ENCODE data around the gene KCNG1.
"Not testable (repeated sequence)": the region's sequence is repeated elsewhere in the genome, so short reads cannot be mapped to it uniquely, and the experiment has no call there.

Gene KCNG1

DNA sequence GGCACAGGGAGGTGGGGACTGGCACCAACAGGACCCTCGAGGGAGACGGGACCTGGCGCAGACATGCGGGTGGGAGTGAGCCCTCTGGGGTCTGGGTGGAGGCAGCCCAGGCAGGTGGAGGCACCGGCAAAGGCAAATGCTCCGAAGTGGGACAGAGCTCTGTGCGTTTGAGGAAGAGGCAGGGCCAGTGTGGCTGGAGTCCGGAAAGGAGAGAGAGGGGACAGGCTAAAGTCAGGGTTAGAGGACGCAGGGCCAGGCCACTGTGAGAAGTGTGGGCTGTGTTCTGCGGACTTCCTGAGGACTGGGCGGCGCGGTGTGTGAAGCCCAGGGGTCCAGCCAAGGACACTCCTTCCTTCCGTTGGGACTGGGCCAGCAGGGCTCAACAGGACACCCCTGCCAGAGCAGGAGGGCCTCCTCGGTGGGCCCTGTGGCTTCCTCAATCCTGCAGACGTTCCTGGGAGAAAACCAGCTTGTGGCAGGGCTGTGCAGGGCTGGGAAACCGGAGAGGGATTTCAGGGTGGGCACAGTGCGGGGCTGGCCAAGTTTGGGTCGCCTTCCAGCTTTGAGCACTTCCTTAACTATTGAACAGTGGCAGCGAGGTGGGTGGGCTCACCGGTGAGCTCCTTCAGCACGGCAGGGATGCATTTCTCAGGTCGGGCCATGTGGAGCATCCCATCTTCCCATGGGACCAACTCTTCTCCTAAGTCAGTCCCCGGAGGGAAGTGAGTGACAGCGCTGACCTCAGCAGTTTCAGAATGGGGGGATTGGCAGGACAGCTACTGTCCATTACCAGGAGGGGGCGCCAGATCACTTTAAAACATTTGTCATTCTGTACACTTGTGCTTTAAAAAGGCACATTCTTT lies 41.8 kb downstream of the KCNG1 start:
- DNase-seq: peak; percentile 64 to 79

- DNase-seq: peak; percentile 46 to 64
Measured at GRCh38 chr20:50980071-50980681, 42.7 kb downstream of the KCNG1 start.

- not testable (repeated sequence) for DNase-seq
Measured at GRCh38 chr20:50978533-50978932, 44.4 kb downstream of the KCNG1 start.

GRCh38 chr20:50977066-50978021 lies 45.6 kb downstream of the KCNG1 start:
- no peak for DNase-seq

DNA sequence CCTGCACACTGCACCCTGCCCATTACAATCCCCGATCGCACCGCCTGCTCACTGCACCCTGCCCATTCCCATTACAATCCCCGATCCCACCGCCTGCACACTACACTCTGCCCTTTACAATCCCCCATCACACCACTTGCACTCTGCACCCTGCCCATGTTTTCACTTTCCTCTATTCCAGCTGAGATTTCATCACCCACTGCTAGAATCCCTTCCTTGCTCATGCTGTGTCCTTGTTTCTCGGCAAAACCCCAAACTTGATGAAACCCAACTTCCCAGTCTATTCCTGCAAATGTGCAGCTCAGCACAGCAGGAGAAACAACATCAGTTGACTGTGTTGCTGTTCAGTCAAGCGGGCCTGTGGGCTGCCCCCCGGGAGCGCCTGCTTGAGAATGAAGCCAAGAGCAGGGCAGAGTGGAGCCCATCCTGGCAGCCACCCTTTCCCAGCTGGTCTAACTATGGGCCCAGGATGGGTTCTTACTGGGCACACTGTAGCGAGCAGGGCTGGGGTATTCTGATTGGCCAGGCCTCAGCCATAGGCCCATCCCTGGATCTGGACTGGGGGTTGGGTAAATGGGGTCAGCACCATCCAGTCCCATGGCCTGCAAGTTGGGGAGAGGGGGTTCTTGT lies 47.1 kb downstream of the KCNG1 start:
- no peak for DNase-seq

DNA sequence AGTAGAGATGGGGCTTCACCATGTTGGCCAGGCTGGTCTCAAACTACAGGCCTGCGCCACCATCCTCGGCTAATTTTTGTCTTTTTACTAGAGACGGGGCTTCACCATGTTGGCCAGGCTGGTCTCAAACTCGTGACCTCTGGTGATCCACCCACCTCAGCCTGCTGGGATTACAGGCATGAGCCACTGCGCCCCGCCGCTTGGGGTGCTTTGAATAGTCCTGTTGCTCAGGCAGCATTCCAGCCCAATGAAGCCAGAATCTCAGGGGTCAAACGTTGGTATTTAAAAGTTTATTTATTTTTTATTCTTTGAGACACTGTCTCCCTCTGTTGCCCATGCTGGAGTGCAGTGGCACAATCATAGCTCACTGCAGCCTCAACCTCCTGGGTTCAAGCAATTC lies 53.0 kb downstream of the KCNG1 start:
- DNase-seq: no peak

DNA sequence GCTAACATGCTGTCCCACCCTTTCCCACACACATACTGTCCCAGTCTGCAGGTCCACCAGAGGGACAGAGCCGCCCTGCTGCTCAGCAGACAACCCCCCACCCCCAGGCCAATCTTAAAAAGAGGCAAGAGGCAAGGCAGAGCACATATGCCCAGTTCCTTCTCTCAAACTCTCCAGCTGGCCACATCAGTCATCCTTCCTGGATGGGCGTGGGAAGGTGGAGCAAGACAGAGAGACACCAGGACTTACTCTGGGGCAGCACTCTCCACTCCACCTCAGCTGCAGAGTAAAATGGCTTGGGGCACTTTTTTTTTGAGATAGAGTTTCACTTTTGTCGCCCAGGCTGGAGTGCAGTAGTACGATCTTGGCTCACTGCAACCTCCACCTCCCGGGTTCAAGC lies 53.5 kb downstream of the KCNG1 start:
- no peak for DNase-seq

GRCh38 chr20:50968289-50968688 lies 54.6 kb downstream of the KCNG1 start:
- DNase-seq: no peak

GRCh38 chr20:50967586-50967985 lies 55.3 kb downstream of the KCNG1 start:
- DNase-seq: no peak

- DNase-seq: no peak
Measured at GRCh38 chr20:50959543-50960126, 63.3 kb downstream of the KCNG1 start.

- peak; percentile 77 to 82 for DNase-seq
Measured at GRCh38 chr20:50958615-50959542, 64.0 kb downstream of the KCNG1 start, which contains the start of gene MOCS3. MOCS3 (plus strand) TSS chr20:50958818; CDS start chr20:50958843, 25 bp downstream.

- peak; percentile 88 to 91 for DNase-seq
Measured at GRCh38 chr20:50957798-50958614, 64.9 kb downstream of the KCNG1 start, which contains the start of gene DPM1. DPM1 (minus strand) TSS chr20:50958532; CDS start chr20:50958523, 9 bp downstream.

DNA sequence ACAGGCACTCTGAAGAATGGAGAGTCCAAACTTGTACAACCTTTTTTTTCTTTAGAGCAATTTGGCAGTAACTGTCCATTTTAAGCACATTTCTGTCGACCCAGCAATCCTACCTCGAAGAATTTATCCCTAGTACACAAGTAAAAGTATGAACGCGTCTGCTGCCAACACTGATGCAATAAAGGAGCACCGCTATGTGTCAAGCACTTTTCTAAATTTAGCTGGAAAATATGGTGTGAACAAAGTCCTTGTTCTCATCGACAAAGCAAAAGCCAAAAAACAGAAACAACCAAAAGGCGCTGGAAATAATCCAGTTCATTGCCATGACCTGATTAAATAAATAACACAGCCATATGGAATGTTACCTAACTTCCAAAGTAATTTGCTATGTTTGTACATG lies 65.6 kb downstream of the KCNG1 start:
- no peak for DNase-seq

DNA sequence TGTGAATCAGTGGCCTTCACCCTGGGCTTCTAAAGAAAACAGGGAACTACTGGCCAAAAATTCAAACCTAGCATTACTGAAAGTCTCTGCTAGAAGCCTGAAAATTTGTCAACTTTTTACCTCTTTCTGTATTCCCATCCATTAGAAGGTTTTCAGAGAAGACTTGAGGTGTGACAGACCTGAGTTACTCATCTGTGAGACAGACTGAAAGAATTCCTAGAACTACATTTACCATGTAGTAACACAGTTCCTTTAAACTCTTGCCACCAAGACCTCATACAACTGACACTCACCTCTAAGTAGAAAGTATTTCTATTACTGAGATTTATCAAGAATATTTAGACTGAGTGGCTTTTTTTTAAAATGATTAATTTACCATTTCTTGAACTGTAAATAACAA lies 69.1 kb downstream of the KCNG1 start:
- no peak for DNase-seq
